ENCODE data around the gene PRXL2B.

PRXL2B gene

DNA sequence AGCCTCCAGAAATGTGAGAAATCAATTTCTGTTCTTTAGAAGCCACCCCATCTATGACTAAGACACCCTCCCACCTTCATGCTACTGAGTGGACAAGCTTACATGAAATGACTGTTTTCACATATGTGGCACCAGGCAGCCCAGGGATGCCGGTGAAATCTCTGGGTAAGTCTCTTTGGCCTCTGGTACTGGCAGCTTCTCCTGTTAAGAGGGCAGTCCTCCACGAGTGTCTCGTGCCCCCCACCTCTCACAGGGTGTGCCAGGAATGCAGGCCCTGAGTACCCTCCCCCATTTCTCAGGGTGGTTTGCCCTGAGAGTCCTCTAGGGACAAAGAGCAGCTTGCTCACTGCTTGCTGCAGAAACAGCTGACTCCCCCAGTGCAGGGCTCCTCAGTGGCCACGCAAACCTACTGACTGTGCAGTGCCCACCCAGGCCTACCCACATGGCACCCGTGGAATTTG is 3.2 kb upstream of the PRXL2B start:
- TF ChIP-seq TAF1 (IDR thresholded peaks at IDR 0.05; ENCODE audit: borderline replicate concordance, low read depth, low read length): no peak
- TF ChIP-seq POLR2A (IDR thresholded peaks at IDR 0.05; ENCODE audit: low read depth, low read length): no peak
- no peak for TF ChIP-seq POLR2AphosphoS5 (IDR thresholded peaks at IDR 0.05; ENCODE audit: low read depth, low read length)
- no peak for FAIRE-seq
- DNase-seq (ENCODE audit: insufficient read length): no peak

DNA sequence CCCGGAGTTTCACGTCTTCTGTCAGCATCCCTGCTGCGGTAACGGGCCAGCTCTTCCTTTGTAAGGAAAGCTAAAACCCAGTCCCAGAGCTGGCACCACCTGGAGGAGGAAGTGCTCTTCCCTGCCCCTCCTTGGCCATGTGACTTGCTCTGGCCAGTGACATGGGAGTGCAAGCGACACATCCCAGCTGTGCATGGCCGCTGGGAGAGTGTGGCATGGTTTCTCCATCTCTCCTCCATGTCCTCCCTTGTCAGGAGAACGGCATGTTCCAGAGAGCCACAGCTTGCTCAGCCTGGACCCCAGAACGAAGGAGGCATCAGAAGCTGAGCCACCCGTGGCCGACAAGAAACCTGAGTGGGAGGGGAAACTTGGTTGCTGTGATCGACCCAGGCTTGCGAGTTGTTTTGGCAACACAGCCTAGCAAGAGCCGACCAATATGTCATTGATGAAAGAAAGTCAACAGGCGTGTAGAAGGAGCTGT is 2.7 kb upstream of the PRXL2B start:
- FAIRE-seq (peak; percentile 27), DNase-seq (ENCODE audit: insufficient read length) (no peak)
- TF ChIP-seq TAF1 (IDR thresholded peaks at IDR 0.05; ENCODE audit: borderline replicate concordance, low read depth, low read length) (no peak), POLR2A (IDR thresholded peaks at IDR 0.05; ENCODE audit: low read depth, low read length) (no peak), POLR2AphosphoS5 (IDR thresholded peaks at IDR 0.05; ENCODE audit: low read depth, low read length) (no peak)

DNA sequence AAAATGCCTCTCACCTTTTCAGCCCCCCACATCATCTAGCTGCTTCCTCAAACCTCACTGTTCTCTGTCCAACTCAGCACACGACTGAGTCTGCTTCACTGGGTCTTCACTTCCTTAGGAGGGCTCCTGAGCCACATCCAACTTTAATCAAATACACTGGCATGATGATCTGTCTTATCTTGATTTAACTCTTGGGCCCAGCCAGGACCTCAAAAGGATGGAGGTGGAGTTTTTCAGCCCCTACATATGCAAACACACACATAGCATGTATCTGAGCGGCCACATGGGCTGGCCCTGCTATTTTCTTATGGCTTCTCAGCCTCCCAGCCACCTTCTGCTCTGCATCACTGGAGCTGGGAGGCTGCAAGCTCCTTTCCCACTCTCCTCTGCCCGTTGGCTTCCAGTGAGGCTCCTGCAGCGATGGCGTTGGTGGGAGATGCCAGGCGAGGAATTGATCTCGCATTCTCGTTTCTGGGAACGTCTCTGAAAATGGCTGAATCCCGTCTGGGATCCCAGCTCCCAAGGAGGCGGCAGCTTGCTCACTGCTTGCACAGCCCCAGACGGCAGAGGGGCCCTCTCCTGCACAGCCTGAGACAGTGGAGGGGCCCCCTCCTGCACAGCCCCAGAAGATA is 1.8 kb upstream of the PRXL2B start:
- TF ChIP-seq POLR2AphosphoS5 (IDR thresholded peaks at IDR 0.05; ENCODE audit: low read depth, low read length): 0 out of 2 replicates have a peak, but pooled peaks have one; percentile 4
- TF ChIP-seq TAF1 (IDR thresholded peaks at IDR 0.05; ENCODE audit: borderline replicate concordance, low read depth, low read length): no peak
- no peak; the same call in 1 of the 2 replicates for TF ChIP-seq POLR2A (IDR thresholded peaks at IDR 0.05; ENCODE audit: low read depth, low read length)
- no peak for DNase-seq (ENCODE audit: insufficient read length)
- peak; percentile 61 for FAIRE-seq

DNA sequence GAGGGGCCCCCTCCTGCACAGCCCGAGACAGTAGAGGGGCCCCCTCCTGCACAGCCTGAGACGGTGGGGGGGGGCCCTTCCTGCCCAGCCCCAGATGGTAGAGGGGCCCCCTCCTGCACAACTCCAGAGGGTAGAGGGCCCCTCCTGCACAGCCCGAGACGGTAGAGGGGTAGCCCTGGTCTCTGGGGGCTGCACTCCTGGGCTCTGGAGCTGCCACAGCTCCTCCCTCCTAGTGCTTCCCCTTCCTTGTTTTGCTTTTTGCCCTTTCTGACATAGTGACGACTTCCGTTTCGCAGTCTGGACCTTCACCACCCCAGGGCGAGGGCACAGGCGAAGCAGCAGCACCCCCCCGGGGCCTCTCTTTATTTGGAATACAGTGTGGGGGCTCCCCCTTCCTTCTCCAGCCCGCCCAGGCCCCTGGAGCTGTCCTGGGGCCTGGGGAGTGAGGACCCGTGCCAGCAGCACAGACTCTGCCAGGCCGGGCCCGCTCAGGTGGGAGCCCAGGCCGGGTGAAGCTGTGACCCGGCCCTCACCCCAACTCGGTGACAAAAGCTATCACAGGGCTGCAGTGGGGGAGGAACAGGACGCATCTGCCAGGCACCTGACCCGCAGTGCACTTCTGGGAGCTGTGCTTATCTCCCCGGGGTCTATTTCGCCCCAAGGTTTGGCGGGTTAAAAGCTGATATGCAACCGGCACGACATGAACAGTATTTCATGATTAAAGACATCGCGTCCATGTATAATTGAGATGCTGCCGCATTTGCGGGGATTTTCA is 1.1 kb upstream of the PRXL2B start:
- FAIRE-seq (no peak), DNase-seq (ENCODE audit: insufficient read length) (peak; percentile 77)
- peak; percentile 85 for TF ChIP-seq POLR2AphosphoS5 (IDR thresholded peaks at IDR 0.05; ENCODE audit: low read depth, low read length)
- TF ChIP-seq TAF1 (IDR thresholded peaks at IDR 0.05; ENCODE audit: borderline replicate concordance, low read depth, low read length): 0 out of 2 replicates have a peak, but pooled peaks have one; percentile 41
- TF ChIP-seq POLR2A (IDR thresholded peaks at IDR 0.05; ENCODE audit: low read depth, low read length): peak; percentile 53

DNA sequence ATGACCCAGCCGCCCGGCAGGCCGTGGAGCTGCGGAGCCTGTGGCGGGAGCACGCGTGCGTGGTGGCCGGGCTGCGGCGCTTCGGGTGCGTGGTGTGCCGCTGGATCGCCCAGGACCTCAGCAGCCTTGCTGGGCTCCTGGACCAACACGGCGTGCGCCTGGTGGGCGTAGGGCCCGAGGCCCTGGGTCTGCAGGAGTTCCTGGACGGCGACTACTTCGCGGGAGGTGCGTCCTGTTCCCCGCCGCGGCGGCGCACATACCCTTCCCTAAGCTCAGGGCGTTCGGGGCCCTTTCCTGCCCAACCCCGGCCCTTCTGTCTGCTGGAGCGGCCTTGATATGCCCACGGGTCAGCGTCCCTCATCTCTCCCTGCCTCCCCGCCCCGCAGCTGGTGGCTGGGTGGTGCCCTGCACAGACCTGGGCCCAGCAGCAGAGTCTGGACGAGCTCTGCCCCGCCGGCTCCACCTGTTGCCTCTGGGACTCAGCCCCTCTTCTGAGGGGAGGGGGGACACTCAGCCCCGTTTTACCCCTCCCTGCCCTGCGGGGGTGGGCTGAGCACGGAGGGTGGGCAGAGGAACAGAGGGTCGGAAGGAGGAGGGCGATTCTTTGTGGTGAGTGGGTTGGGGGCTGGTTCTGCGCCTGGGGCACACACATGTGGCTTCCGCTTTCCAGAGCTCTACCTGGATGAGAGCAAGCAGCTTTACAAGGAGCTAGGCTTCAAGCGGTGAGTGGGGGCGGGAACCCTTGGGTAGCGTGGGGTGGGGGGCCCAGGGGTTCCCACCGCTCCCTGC is 688 bp downstream of the PRXL2B start:
- DNase-seq (ENCODE audit: insufficient read length) (no peak), FAIRE-seq (no peak)

DNA sequence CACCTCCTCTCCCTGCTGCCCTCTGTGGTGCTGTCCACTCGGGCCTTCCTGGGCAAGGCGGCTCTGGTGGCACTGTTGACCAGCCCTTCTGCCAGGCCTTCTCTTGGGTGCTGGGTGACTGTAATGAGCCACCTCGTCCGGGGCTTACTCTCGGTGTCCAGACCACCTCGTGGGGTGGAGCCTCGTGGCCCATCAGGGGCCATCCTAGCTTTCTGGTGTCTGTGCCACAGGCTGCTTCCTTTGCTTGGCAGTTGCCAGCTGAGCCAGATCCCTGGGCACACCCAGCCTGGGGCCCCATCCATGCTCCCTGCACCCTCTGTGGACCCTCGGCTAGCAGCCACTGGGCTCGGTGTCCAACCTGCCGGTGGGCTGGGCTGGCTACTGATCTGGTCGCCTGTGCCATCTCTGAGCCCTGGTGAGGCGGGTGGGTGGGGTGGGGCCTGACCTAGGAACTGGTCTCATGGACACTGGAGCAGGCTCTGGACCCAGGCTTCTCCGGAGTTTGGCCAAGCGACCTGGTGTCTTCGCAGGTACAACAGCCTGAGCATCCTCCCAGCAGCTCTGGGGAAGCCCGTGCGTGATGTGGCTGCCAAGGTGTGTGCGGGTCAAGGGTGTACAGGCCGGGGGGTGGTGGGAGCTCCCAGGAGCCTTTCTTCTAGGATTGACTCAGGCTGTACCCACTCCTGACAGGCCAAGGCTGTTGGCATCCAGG is 1.4 kb downstream of the PRXL2B start:
- FAIRE-seq (no peak), DNase-seq (ENCODE audit: insufficient read length) (no peak)
- TF ChIP-seq POLR2AphosphoS5 (IDR thresholded peaks at IDR 0.05; ENCODE audit: low read depth, low read length) (no peak), POLR2A (IDR thresholded peaks at IDR 0.05; ENCODE audit: low read depth, low read length) (no peak), TAF1 (IDR thresholded peaks at IDR 0.05; ENCODE audit: borderline replicate concordance, low read depth, low read length) (no peak)

More for the DNA sequence above, 688 bp downstream of the PRXL2B start:
- TF ChIP-seq TAF1 (IDR thresholded peaks at IDR 0.05; ENCODE audit: borderline replicate concordance, low read depth, low read length) (no peak), POLR2A (IDR thresholded peaks at IDR 0.05; ENCODE audit: low read depth, low read length) (no peak), POLR2AphosphoS5 (IDR thresholded peaks at IDR 0.05; ENCODE audit: low read depth, low read length) (no peak)

DNA sequence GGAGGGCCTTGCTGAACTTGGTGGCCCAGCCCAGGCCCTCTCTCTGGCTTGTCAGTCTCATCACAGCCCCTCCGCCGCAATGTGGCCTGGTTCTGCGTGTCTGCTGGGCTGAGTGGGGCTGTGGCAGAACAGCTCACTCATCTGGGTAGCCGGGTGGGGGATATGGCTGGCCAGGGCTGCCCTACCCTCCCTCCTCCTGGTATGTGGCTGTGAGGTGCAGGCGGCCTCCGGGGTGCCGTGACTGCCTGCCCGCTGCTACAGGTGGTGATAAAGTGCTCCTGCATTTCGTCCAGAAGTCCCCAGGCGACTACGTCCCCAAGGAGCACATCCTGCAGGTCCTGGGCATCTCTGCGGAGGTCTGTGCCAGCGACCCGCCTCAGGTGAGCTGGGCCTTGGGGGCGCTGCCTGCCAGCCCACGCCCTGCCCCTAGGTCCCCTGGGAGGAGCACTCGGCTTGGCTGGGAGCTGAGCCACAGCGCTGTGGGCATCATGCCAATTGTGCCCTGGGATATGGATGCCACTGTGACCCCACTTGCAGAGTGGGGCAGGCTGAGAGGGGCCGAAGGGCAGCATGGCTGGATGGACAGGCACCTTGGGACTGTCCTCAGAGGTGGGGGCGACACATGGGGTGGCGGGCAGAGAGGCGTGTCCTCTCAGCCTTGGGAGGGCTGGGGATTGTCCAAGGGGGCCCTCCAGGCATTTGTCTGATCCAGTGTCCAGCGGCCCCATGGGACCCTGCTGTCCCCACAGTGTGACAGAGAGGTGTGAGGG is 2.3 kb downstream of the PRXL2B start:
- no peak for TF ChIP-seq POLR2A (IDR thresholded peaks at IDR 0.05; ENCODE audit: low read depth, low read length)
- DNase-seq (ENCODE audit: insufficient read length): no peak
- no peak for FAIRE-seq

DNA sequence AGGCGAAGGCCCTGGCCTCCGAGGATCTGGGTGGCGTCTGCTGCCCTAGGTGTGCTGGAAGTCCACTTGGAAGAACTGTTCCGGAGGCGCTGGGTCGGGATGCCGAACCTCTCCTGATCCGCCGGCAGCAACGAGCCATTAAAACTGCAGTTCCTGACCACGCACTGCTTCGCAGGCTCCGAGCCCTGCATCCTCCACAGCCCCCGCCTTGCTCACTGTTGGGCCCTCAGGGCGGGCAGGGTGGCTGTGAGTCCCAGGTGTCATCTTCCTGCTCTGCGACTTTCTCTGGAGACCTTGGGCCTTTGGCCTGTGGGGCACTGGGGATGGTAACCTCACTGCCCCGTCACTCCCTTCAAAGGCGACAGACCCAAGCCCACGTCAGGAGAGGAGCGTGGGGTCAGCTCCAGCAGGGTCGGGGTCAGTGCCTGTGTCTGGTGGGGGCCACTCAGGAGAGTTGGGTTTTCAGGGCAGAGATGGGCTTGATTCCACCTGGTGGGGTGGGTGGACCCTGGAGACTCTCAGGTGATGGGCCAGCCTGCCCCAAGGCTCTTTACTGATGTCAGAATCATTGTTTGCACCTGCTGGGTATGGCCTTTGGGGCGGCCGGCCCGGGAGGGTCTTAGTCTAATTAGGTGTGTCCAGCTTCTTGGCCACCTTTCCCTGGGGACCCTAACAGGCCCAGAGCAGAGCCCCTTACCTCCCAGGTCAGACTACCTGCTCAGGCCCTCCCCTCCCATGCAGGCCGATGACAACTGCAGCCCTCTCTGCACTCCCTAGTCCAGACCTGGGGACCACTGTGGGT is 3.1 kb downstream of the PRXL2B start:
- DNase-seq (ENCODE audit: insufficient read length) (no peak), FAIRE-seq (no peak)
- TF ChIP-seq POLR2AphosphoS5 (IDR thresholded peaks at IDR 0.05; ENCODE audit: low read depth, low read length) (no peak), TAF1 (IDR thresholded peaks at IDR 0.05; ENCODE audit: borderline replicate concordance, low read depth, low read length) (no peak)

DNA sequence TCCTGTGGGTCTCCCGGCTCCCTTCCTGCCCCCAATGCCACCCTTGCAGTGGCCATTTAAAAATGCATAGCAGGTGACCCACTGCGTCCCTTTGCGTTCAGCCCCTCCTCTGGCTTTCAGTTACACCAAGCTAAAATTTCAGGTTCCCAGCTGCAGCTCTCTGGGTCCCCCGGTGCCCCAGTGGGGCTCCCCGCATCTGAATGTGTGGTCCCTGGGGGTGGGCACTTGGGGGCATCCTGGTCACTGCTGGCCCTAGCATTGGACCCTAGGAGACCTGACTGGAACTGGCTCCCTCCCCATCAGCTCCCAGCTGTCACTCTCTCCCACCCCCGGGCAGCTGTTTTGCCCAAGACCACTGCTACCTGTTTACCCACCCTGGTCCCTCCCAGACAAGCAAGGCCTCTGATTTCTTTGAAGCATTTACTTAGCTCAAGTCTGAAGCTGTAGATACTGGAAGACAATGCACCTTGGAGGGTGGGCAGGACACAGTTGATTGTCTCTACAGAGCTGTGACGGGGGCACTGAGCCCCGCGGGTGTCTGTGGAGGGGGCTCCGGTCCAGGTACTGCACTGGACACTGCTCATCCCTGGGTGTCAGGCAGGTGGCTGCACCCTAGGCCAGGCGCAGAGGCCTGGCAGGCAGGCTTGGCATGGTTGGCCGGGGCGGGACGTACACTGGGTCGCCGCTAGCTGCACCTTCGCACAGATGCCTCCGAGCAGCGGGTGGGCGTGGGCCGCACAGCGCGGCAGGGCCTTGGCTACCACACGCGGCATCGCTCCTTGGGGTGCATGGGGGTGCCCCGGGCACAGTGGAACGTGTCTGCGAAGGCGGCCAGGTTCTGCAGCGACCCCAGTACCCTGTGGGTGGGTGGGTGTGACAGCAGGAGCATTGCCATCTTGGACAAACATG is 3.9 kb downstream of the PRXL2B start:
- DNase-seq (ENCODE audit: insufficient read length) (no peak), FAIRE-seq (no peak)
- TF ChIP-seq POLR2A (IDR thresholded peaks at IDR 0.05; ENCODE audit: low read depth, low read length): no peak
- TF ChIP-seq POLR2AphosphoS5 (IDR thresholded peaks at IDR 0.05; ENCODE audit: low read depth, low read length): no peak
- TF ChIP-seq TAF1 (IDR thresholded peaks at IDR 0.05; ENCODE audit: borderline replicate concordance, low read depth, low read length): no peak
